HCT116 (cell line): ENCODE data around the gene CHAF1B. TPM values are rescaled to one million over a fixed set of nuclear protein-coding genes. Genes with fewer than 3 reads are reported as not detected.

Experiments used
- ATAC-seq: fragments of 200-7000 bp; cut with Tn5 transposase; 2 replicates; pipeline ENCODE4 v1.9.1; 2020; ENCODE audit warnings: mild to moderate bottlenecking, moderate library complexity
- BruUV-seq: library from RNA; stranded (reverse); fragments of 400-500 nt; replicated peaks from 2 replicates; lab custom pipeline; 2021; lab: Mats Ljungman, UMichigan
- CTCF ChIA-PET: fragments of 300-600 bp; sonication (Branson Sonifier 250); formaldehyde crosslinking; loops from one replicate; lab custom pipeline; 2021; ENCODE audit warnings: antibody characterized with exemption; lab: Charles Lee
- POLR2A ChIA-PET: fragments of 300-600, 350-600 bp; sonication (Branson Sonifier 250); formaldehyde crosslinking; loops from one replicate; lab custom pipeline; 2021; ENCODE audit warnings: antibody characterized with exemption; lab: Charles Lee
- RAD21 ChIA-PET, 2 experiments: fragments of 300-600 bp; sonication (Branson Sonifier 250); formaldehyde crosslinking; loops; one replicate each; lab custom pipeline; 2023; ENCODE audit warnings: low total read pairs in 2 of 2; ENCODE audit not compliant: uncharacterized antibody in 2 of 2, unreplicated experiment in 2 of 2, low non-redundant PET in 1 of 2; lab: Charles Lee
- DNase-seq: peaks from one replicate; pipeline ENCODE4 v3.0.0-alpha.2; 2010; ENCODE audit warnings: low read depth, low spot score
- H2AFZ ChIP-seq: fragments of 200-600 bp; shearing (Covaris generic), sonication (generic); 2 replicates; pipeline ENCODE4 v1.6.1; 2017; ENCODE audit warnings: low read depth, mixed run types, mixed read lengths, antibody characterized with exemption, low read length; ENCODE audit not compliant: poor library complexity, severe bottlenecking
- H3K27ac ChIP-seq: 2 replicates; pipeline ENCODE4 v1.5.1; 2012; ENCODE audit warnings: low read depth, low read length
- H3K27me3 ChIP-seq: fragments of 200-600 bp; sonication (generic); 2 replicates; pipeline ENCODE4 v1.6.1; 2016; ENCODE audit warnings: mixed run types, low read length, mixed read lengths; ENCODE audit not compliant: insufficient read depth
- H3K36me3 ChIP-seq, 2 experiments: fragments of 200-500 bp in 1 of 2; fragments of 200-600 bp in 1 of 2; sonication (Bioruptor generic) in 1 of 2; sonication (generic) in 1 of 2; 2 replicates each; pipeline versions ENCODE4 v1.5.1 to v1.6.1; 2014 to 2016; ENCODE audit warnings: low read length in 2 of 2, inconsistent platforms in 1 of 2, mixed read lengths in 1 of 2, mixed run types in 1 of 2; ENCODE audit not compliant: insufficient read depth in 2 of 2, control insufficient read depth in 1 of 2
- H3K4me1 ChIP-seq, 2 experiments: fragments of 200-600 bp in 1 of 2; sonication (generic) in 1 of 2; 2 replicates each; pipeline versions ENCODE4 v1.5.1 to v1.6.1; 2012 to 2017; ENCODE audit warnings: low read length in 2 of 2, inconsistent platforms in 1 of 2, mild to moderate bottlenecking in 1 of 2, mixed read lengths in 1 of 2, mixed run types in 1 of 2, moderate library complexity in 1 of 2; ENCODE audit not compliant: insufficient read depth in 2 of 2, control insufficient read depth in 1 of 2
- H3K4me2 ChIP-seq: fragments of 200-600 bp; sonication (generic); 2 replicates; pipeline ENCODE4 v1.6.1; 2017; ENCODE audit warnings: mixed run types, low read length, mixed read lengths
- H3K4me3 ChIP-seq, 2 experiments: fragments of 200-600 bp in 1 of 2; sonication (generic) in 1 of 2; replicated peaks in 1 of 2; 2 replicates each; pipeline ENCODE4 v1.5.1; 2011 to 2016; ENCODE audit warnings: low read length in 2 of 2, control low read depth in 1 of 2, low read depth in 1 of 2, mild to moderate bottlenecking in 1 of 2, mixed read lengths in 1 of 2, mixed run types in 1 of 2
- H3K79me2 ChIP-seq: fragments of 200-600 bp; sonication (generic); 2 replicates; pipeline ENCODE4 v1.6.1; 2017; ENCODE audit warnings: mild to moderate bottlenecking, mixed run types, low read length, moderate library complexity, mixed read lengths; ENCODE audit not compliant: insufficient read depth
- H3K9ac ChIP-seq: fragments of 200-600 bp; sonication (generic); 2 replicates; pipeline ENCODE4 v1.6.1; 2016; ENCODE audit warnings: low read length, mixed read lengths
- H3K9me2 ChIP-seq: fragments of 200-600 bp; sonication (generic), shearing (Covaris generic); 2 replicates; pipeline ENCODE4 v1.6.1; 2017; ENCODE audit warnings: mixed run types, mild to moderate bottlenecking, moderate library complexity; ENCODE audit not compliant: insufficient read depth
- H3K9me3 ChIP-seq, 2 experiments: fragments of 200-500 bp in 1 of 2; fragments of 200-600 bp in 1 of 2; sonication (Bioruptor generic) in 1 of 2; sonication (generic) in 1 of 2; 2 replicates each; pipeline ENCODE4 v1.6.1; 2014 to 2017; ENCODE audit warnings: low read length in 2 of 2, mixed read lengths in 2 of 2, inconsistent platforms in 1 of 2, low read depth in 1 of 2, mild to moderate bottlenecking in 1 of 2, mixed run types in 1 of 2, moderate library complexity in 1 of 2; ENCODE audit not compliant: control insufficient read depth in 1 of 2, insufficient read depth in 1 of 2
- H4K20me1 ChIP-seq: fragments of 200-600 bp; sonication (generic), shearing (Covaris generic); 2 replicates; pipeline ENCODE4 v1.6.1; 2017; ENCODE audit warnings: mixed run types, mild to moderate bottlenecking, moderate library complexity; ENCODE audit not compliant: insufficient read depth
- ATF3 ChIP-seq: IDR thresholded peaks from 2 replicates; pipeline ENCODE4 v1.6.1; 2012
- CBX3 ChIP-seq: IDR thresholded peaks from 2 replicates; pipeline ENCODE4 v1.6.1; 2012; ENCODE audit warnings: low read depth
- CEBPB ChIP-seq: IDR thresholded peaks from 2 replicates; pipeline ENCODE4 v1.6.1; 2012; ENCODE audit warnings: low read depth
- EGR1 ChIP-seq: IDR thresholded peaks from 2 replicates; pipeline ENCODE4 v1.6.1; 2012; ENCODE audit warnings: low read depth
- EZH2 ChIP-seq: fragments of 200-600 bp; sonication (generic); IDR thresholded peaks from 2 replicates; pipeline ENCODE4 v1.6.1; 2017; ENCODE audit warnings: antibody characterized with exemption, mixed run types
- EZH2phosphoT487 ChIP-seq: fragments of 200-600 bp; IDR thresholded peaks from 2 replicates; pipeline ENCODE4 v1.6.1; 2018; ENCODE audit warnings: antibody characterized with exemption, borderline replicate concordance
- FOSL1 ChIP-seq: IDR thresholded peaks from 2 replicates; pipeline ENCODE4 v1.6.1; 2012; ENCODE audit warnings: low read depth
- JUND ChIP-seq: IDR thresholded peaks from 2 replicates; pipeline ENCODE4 v1.6.1; 2012
- RAD21 ChIP-seq: IDR thresholded peaks from 2 replicates; pipeline ENCODE4 v1.6.1; 2012; ENCODE audit warnings: low read depth, mild to moderate bottlenecking
- REST ChIP-seq: IDR thresholded peaks from 2 replicates; pipeline ENCODE4 v1.6.1; 2012; ENCODE audit warnings: low read depth
- SIN3A ChIP-seq: IDR thresholded peaks from 2 replicates; pipeline ENCODE4 v1.6.1; 2012; ENCODE audit warnings: low read depth
- SP1 ChIP-seq: IDR thresholded peaks from 2 replicates; pipeline ENCODE4 v1.6.1; 2012; ENCODE audit warnings: low read depth
- SRF ChIP-seq: IDR thresholded peaks from 2 replicates; pipeline ENCODE4 v1.6.1; 2012; ENCODE audit warnings: low read depth
- TCF7L2 ChIP-seq: IDR thresholded peaks from 2 replicates; pipeline ENCODE4 v1.7.0; 2011; ENCODE audit warnings: borderline replicate concordance, inconsistent platforms; ENCODE audit not compliant: insufficient read depth, insufficient read length; ENCODE audit errors: extremely low read depth
- ZBTB33 ChIP-seq: IDR thresholded peaks from 2 replicates; pipeline ENCODE4 v1.6.1; 2011; ENCODE audit warnings: mild to moderate bottlenecking, low read length, moderate library complexity; ENCODE audit not compliant: insufficient replicate concordance; ENCODE audit errors: extremely low read depth
- ZFX ChIP-seq: fragments of 450-650 bp; IDR thresholded peaks from 2 replicates; pipeline ENCODE4 v1.6.1; 2017
- intact Hi-C: fragments of 100-400 bp; cut with micrococcal nuclease; formaldehyde crosslinking; loops from 2 replicates; pipeline ENCODE4 v1.10.0; 2022
- total RNA-seq: library from RNA; stranded (reverse); gene quantifications from one replicate; pipeline ENCODE4 v1.2.1, GENCODE V29; 2021; ENCODE audit not compliant: unreplicated experiment

CHAF1B gene
- total RNA-seq, 1 experiment from 2014 or later, result 26.1 TPM

GRCh38 chr21:36396325-36396724 is 11.1 kb downstream of the CHAF1B start:
- no peak overlapping the region for H2AFZ ChIP-seq
- intact Hi-C loops, result no loop called here
- no peaks in the 10 kb centered on the region for H3K27me3 ChIP-seq
- no peak for DNase-seq
- H3K36me3 ChIP-seq, result peaks cover 10 to 30% of the 10 kb centered on the region in 2 experiments; a peak in 3 of 4 replicates
- POLR2A ChIA-PET, result no interaction called here
- ATAC-seq, result no peak
- CTCF ChIA-PET, result no interaction called here
- H4K20me1 ChIP-seq, result no peaks in the 10 kb centered on the region
- no peaks in the 10 kb centered on the region for H3K9me3 ChIP-seq
- no peak overlapping the region for H3K9ac ChIP-seq
- RAD21 ChIA-PET, result interaction anchor here in 1 of 2 experiments (0.6 kb wide), 1 partner anchor 256 kb away, joined by 3 read pairs; no protein-coding TSS in a partner anchor
- TF ChIP-seq ATF3 (no peak), SRF (no peak), REST (no peak), RAD21 (no peak)
- H3K4me3 ChIP-seq, result no peak overlapping the region
- no peaks in the 10 kb centered on the region for H3K4me1 ChIP-seq
- no peaks in the 10 kb centered on the region for H3K9me2 ChIP-seq
- no peaks in the 10 kb centered on the region for H3K79me2 ChIP-seq
- no peak overlapping the region for H3K27ac ChIP-seq
- no peak overlapping the region for H3K4me2 ChIP-seq
- no TSS peak for BruUV-seq

- Histone ChIP-seq H3K9me3 (no peaks in the 10 kb centered on the region), H3K36me3 (peaks cover 11 to 32% of the 10 kb centered on the region in 2 experiments), H4K20me1 (no peaks in the 10 kb centered on the region), H3K9ac (no peak overlapping the region), H3K4me2 (no peak overlapping the region), H2AFZ (no peak overlapping the region), H3K9me2 (no peaks in the 10 kb centered on the region), H3K27ac (no peak overlapping the region), H3K4me3 (no peak overlapping the region), H3K4me1 (no peaks in the 10 kb centered on the region), H3K79me2 (no peaks in the 10 kb centered on the region), H3K27me3 (no peaks in the 10 kb centered on the region)
- TF ChIP-seq SIN3A, result no peak
- no peak for TF ChIP-seq SP1
- TF ChIP-seq JUND, result no peak
- no peak for TF ChIP-seq EZH2phosphoT487
- TF ChIP-seq EZH2, result no peak
- no peak for TF ChIP-seq EGR1
- no peak for TF ChIP-seq CEBPB
- TF ChIP-seq CBX3, result no peak
- TF ChIP-seq RAD21, result no peak
- no peak for TF ChIP-seq FOSL1
- no peak for TF ChIP-seq ZBTB33
- TF ChIP-seq ZFX, result no peak
- no peak for TF ChIP-seq SRF
- TF ChIP-seq TCF7L2, result no peak
- intact Hi-C loops, result no loop called here
- CTCF ChIA-PET, result no interaction called here
- RAD21 ChIA-PET, result no interaction called here
- POLR2A ChIA-PET, result no interaction called here
- no TSS peak for BruUV-seq
- DNase-seq, result no peak
- ATAC-seq, result no peak
Measured at GRCh38 chr21:36396971-36397370, 11.8 kb downstream of the CHAF1B start.
